GM21526 (cell line): ENCODE results near the gene SMYD3.

Source experiments
- ATAC-seq: cut with Tn5 transposase; IDR thresholded peaks from one replicate; pipeline ENCODE4 v1.9.1; 2021; ENCODE audit warnings: moderate library complexity; ENCODE audit not compliant: unreplicated experiment, low FRiP score

Gene SMYD3

GRCh38 chr1:246516126-246516525 is 9.0 kb upstream of the SMYD3 start:
- no peak for ATAC-seq

- no peak for ATAC-seq
Measured at GRCh38 chr1:246515390-246516005, 8.4 kb upstream of the SMYD3 start.

GRCh38 chr1:246513619-246514343 is 6.7 kb upstream of the SMYD3 start:
- ATAC-seq, result no peak

GRCh38 chr1:246513041-246513440 is 6.0 kb upstream of the SMYD3 start:
- no peak for ATAC-seq

GRCh38 chr1:246512635-246513034 is 5.6 kb upstream of the SMYD3 start:
- ATAC-seq, result no peak

- no peak for ATAC-seq
Measured at GRCh38 chr1:246512230-246512629, 5.2 kb upstream of the SMYD3 start.

GRCh38 chr1:246511203-246511602 is 4.1 kb upstream of the SMYD3 start:
- ATAC-seq, result no peak

- no peak for ATAC-seq
Measured at GRCh38 chr1:246510147-246511030, 3.3 kb upstream of the SMYD3 start.

- no peak for ATAC-seq
Measured at GRCh38 chr1:246508897-246509688, 2.0 kb upstream of the SMYD3 start.

- peak; percentile 22 for ATAC-seq
Measured at GRCh38 chr1:246506367-246506673, 759 bp downstream of the SMYD3 start.

GRCh38 chr1:246503341-246503740 is 3.7 kb downstream of the SMYD3 start:
- ATAC-seq, result no peak

GRCh38 chr1:246497331-246497915 is 9.7 kb downstream of the SMYD3 start:
- peak; percentile 44 for ATAC-seq

- ATAC-seq, result no peak
Measured at GRCh38 chr1:246492611-246493245, 14.4 kb downstream of the SMYD3 start.

- ATAC-seq, result no peak
Measured at GRCh38 chr1:246491551-246492053, 15.5 kb downstream of the SMYD3 start.

- ATAC-seq, result no peak
Measured at GRCh38 chr1:246488674-246489073, 18.4 kb downstream of the SMYD3 start.

GRCh38 chr1:246483569-246483933 is 23.5 kb downstream of the SMYD3 start:
- no peak for ATAC-seq

GRCh38 chr1:246482805-246483568 is 24.1 kb downstream of the SMYD3 start:
- no peak for ATAC-seq

- ATAC-seq, result no peak
Measured at GRCh38 chr1:246479061-246479460, 28.0 kb downstream of the SMYD3 start.

- no peak for ATAC-seq
Measured at GRCh38 chr1:246477634-246478033, 29.4 kb downstream of the SMYD3 start.
